ENCODE data around the gene CBR1. TPM values are rescaled to one million over a fixed set of nuclear protein-coding genes. Genes with fewer than 3 reads are reported as not detected.

Gene CBR1
- total RNA-seq, 1 donor from 2014 or later: 13.4 TPM

GRCh38 chr21:36115138-36115730 lies 45.4 kb downstream of the CBR1 start:
- DNase-seq (ENCODE audit: low read depth in 2 of 2): no peak

GRCh38 chr21:36117286-36117741 lies 47.5 kb downstream of the CBR1 start:
- no peak for DNase-seq (ENCODE audit: low read depth in 2 of 2)

GRCh38 chr21:36120304-36120888 lies 50.6 kb downstream of the CBR1 start:
- no peak for DNase-seq (ENCODE audit: low read depth in 2 of 2)

Other genes with a start within 250 kb of the CBR1 start
- gene SETD4, start 9.5 kb upstream of the CBR1 start, total RNA-seq: 6.2 and 9.1 TPM in 2 replicates
- gene CBR3, start 65.1 kb downstream of the CBR1 start, total RNA-seq: 2.8 and 3.0 TPM in 2 replicates
- gene DOP1B, start 86.8 kb downstream of the CBR1 start, total RNA-seq: 2.8 and 3.1 TPM in 2 replicates

Measured in dermis microvascular lymphatic vessel endothelial cell (primary cell).